IMR-90 (cell line): ENCODE measurements around the gene CITED4. TPM values are rescaled to one million over a fixed set of nuclear protein-coding genes. Genes with fewer than 3 reads are reported as not detected.

ENCODE experiments used
- ATAC-seq: fragments of 200-7000 bp; cut with Tn5 transposase; 2 replicates; pipeline ENCODE4 v1.9.1; 2020; ENCODE audit warnings: low read depth, mild to moderate bottlenecking, moderate library complexity
- BruUV-seq: library from RNA; stranded (reverse); fragments of 400-500 nt; replicated peaks from 2 replicates; lab custom pipeline; 2021; lab: Mats Ljungman, UMichigan
- CTCF ChIA-PET: fragments of 300-600 bp; formaldehyde crosslinking; extraction: SDS; loops from one replicate; lab custom pipeline; 2021; ENCODE audit warnings: antibody characterized with exemption; lab: Yijun Ruan, JAX
- POLR2A ChIA-PET: fragments of 300-600 bp; sonication (Branson Sonifier 250); formaldehyde crosslinking; loops from one replicate; lab custom pipeline; 2022; ENCODE audit warnings: antibody characterized with exemption; ENCODE audit not compliant: unreplicated experiment; lab: Charles Lee
- DNase-seq: peaks from one replicate; pipeline ENCODE4 v3.0.0; 2013
- H2AFZ ChIP-seq: replicated peaks from 2 replicates; pipeline ENCODE3; 2013; ENCODE audit warnings: low read length, mild to moderate bottlenecking; ENCODE audit not compliant: poor library complexity
- H2AK5ac ChIP-seq: 2 replicates; pipeline ENCODE4 v1.6.1; 2013; ENCODE audit warnings: low read depth, low read length, inconsistent platforms
- H2AK9ac ChIP-seq: replicated peaks from 2 replicates; pipeline ENCODE3; 2013; ENCODE audit warnings: mild to moderate bottlenecking, low read depth, low read length, moderate library complexity; ENCODE audit not compliant: poor library complexity
- H2BK120ac ChIP-seq: 2 replicates; pipeline ENCODE4 v1.6.1; 2013; ENCODE audit warnings: low read depth, low read length, inconsistent platforms
- H2BK15ac ChIP-seq: 3 replicates; pipeline ENCODE4 v1.6.1; 2013; ENCODE audit warnings: low read depth, low read length, inconsistent platforms
- H2BK20ac ChIP-seq: 2 replicates; pipeline ENCODE4 v1.6.1; 2013; ENCODE audit warnings: low read depth, mild to moderate bottlenecking, inconsistent platforms, low read length, moderate library complexity
- H2BK5ac ChIP-seq: 2 replicates; pipeline ENCODE4 v1.6.1; 2013; ENCODE audit warnings: mild to moderate bottlenecking, low read depth, low read length, inconsistent platforms; ENCODE audit not compliant: poor library complexity, severe bottlenecking
- H3K14ac ChIP-seq: replicated peaks from 2 replicates; pipeline ENCODE4 v1.6.1; 2013; ENCODE audit warnings: low read depth, low read length, inconsistent platforms
- H3K18ac ChIP-seq: 2 replicates; pipeline ENCODE4 v1.6.1; 2013; ENCODE audit warnings: low read depth, low read length, control low read depth
- H3K23ac ChIP-seq: 2 replicates; pipeline ENCODE4 v1.6.1; 2013; ENCODE audit warnings: low read depth, low read length, inconsistent platforms
- H3K27ac ChIP-seq: 2 replicates; pipeline ENCODE4 v1.5.1; 2013; ENCODE audit warnings: mild to moderate bottlenecking, control low read depth, low read length; ENCODE audit not compliant: insufficient read depth
- H3K27me3 ChIP-seq: 2 replicates; pipeline ENCODE4 v1.6.1; 2013; ENCODE audit warnings: low read length; ENCODE audit not compliant: control insufficient read depth, insufficient read depth
- H3K36me3 ChIP-seq: 2 replicates; pipeline ENCODE4 v1.6.1; 2013; ENCODE audit warnings: low read length, mixed read lengths; ENCODE audit not compliant: control insufficient read depth, insufficient read depth
- H3K4ac ChIP-seq: 2 replicates; pipeline ENCODE4 v1.6.1; 2013; ENCODE audit warnings: low read depth, low read length, inconsistent platforms
- H3K4me1 ChIP-seq: 2 replicates; pipeline ENCODE4 v1.6.1; 2013; ENCODE audit warnings: low read length, mixed read lengths; ENCODE audit not compliant: control insufficient read depth, insufficient read depth
- H3K4me2 ChIP-seq: 2 replicates; pipeline ENCODE4 v1.6.1; 2013; ENCODE audit warnings: low read depth, mild to moderate bottlenecking, control low read depth, low read length, moderate library complexity
- H3K4me3 ChIP-seq: 2 replicates; pipeline ENCODE4 v1.5.1; 2013; ENCODE audit warnings: low read depth, mild to moderate bottlenecking, control low read depth, low read length, moderate library complexity; ENCODE audit not compliant: insufficient read depth
- H3K56ac ChIP-seq: 2 replicates; pipeline ENCODE4 v1.6.1; 2013; ENCODE audit warnings: low read length, inconsistent platforms; ENCODE audit not compliant: insufficient read depth; ENCODE audit errors: extremely low read depth
- H3K79me1 ChIP-seq, 2 experiments: 2 replicates each; pipeline ENCODE4 v1.6.1; 2013; ENCODE audit warnings: low read length in 2 of 2, inconsistent platforms in 1 of 2, low read depth in 1 of 2
- H3K9ac ChIP-seq: 2 replicates; pipeline ENCODE4 v1.6.1; 2013; ENCODE audit warnings: low read depth, low read length, control low read depth
- H3K9me1 ChIP-seq: 2 replicates; pipeline ENCODE4 v1.6.1; 2013; ENCODE audit warnings: low read length, inconsistent platforms; ENCODE audit not compliant: insufficient read depth
- H3K9me3 ChIP-seq: 2 replicates; pipeline ENCODE4 v1.6.1; 2013; ENCODE audit warnings: low read length; ENCODE audit not compliant: control insufficient read depth, insufficient read depth
- H4K20me1 ChIP-seq: 2 replicates; pipeline ENCODE4 v1.6.1; 2013; ENCODE audit warnings: low read length, inconsistent platforms; ENCODE audit not compliant: insufficient read depth
- H4K5ac ChIP-seq: 2 replicates; pipeline ENCODE4 v1.6.1; 2013; ENCODE audit warnings: mild to moderate bottlenecking, low read depth, low read length, control low read depth
- H4K8ac ChIP-seq, 2 experiments: 2 replicates each; pipeline ENCODE4 v1.6.1; 2013; ENCODE audit warnings: low read depth in 2 of 2, low read length in 2 of 2, control low read depth in 1 of 2, inconsistent platforms in 1 of 2
- H4K91ac ChIP-seq: 2 replicates; pipeline ENCODE4 v1.6.1; 2013; ENCODE audit warnings: low read depth, low read length, inconsistent platforms; ENCODE audit not compliant: insufficient read depth
- BHLHE40 ChIP-seq: fragments of 150-350 bp; IDR thresholded peaks from 2 replicates; pipeline ENCODE4 v1.6.1; 2016; ENCODE audit warnings: mild to moderate bottlenecking, low read depth, low read length
- CEBPB ChIP-seq: IDR thresholded peaks from 2 replicates; pipeline ENCODE4 v1.6.1; 2012; ENCODE audit warnings: low read depth, low read length, improper control_type of control experiment
- FOS ChIP-seq: fragments of 150-350 bp; IDR thresholded peaks from 2 replicates; pipeline ENCODE4 v1.6.1; 2016; ENCODE audit warnings: low read depth, low read length
- NFE2L2 ChIP-seq: fragments of 150-350 bp; IDR thresholded peaks from 2 replicates; pipeline ENCODE4 v1.6.1; 2016; ENCODE audit warnings: low read depth, mild to moderate bottlenecking, low read length
- RAD21 ChIP-seq: IDR thresholded peaks from 2 replicates; pipeline ENCODE4 v1.6.1; 2012; ENCODE audit warnings: low read length, improper control_type of control experiment
- RCOR1 ChIP-seq: IDR thresholded peaks from 2 replicates; pipeline ENCODE4 v1.6.1; 2012; ENCODE audit warnings: mild to moderate bottlenecking, low read length, improper control_type of control experiment; ENCODE audit not compliant: insufficient replicate concordance
- RFX5 ChIP-seq: IDR thresholded peaks from 2 replicates; pipeline ENCODE4 v1.8.0; 2012; ENCODE audit warnings: low read depth, mild to moderate bottlenecking, low read length, moderate library complexity
- SMC3 ChIP-seq: fragments of 150-350 bp; IDR thresholded peaks from 2 replicates; pipeline ENCODE4 v1.6.1; 2016; ENCODE audit warnings: low read depth, mild to moderate bottlenecking, antibody characterized with exemption, low read length, moderate library complexity
- WGBS, 2 experiments: methylation state at CpG; one replicate each; pipeline versions ENCODE4 v1.1.5 to v1.1.7; 2013; ENCODE audit warnings: missing lambda C conversion rate in 2 of 2; ENCODE audit not compliant: insufficient read length in 1 of 2; ENCODE audit errors: extremely low coverage in 2 of 2; 5-methylcytosine and 5-hydroxymethylcytosine counted together
- dilution Hi-C: fragments of 300-500 bp; cut with HindIII; formaldehyde crosslinking; loops from one replicate; pipeline ENCODE4 v1.14.3; 2018; ENCODE audit warnings: low sequenced_read_pairs; ENCODE audit not compliant: unreplicated experiment
- in situ Hi-C: fragments of 300-500 bp; cut with MboI; formaldehyde crosslinking; loops from 3 replicates; pipeline ENCODE4 v1.14.3; 2019; ENCODE audit warnings: low sequenced_read_pairs, inconsistent platforms, mixed read lengths
- intact Hi-C: fragments of 100-400 bp; cut with micrococcal nuclease; formaldehyde crosslinking; loops from 2 replicates; pipeline ENCODE4 v1.10.0; 2022
- polyA plus RNA-seq, 3 experiments: library from polyadenylated mRNA; depleted of rRNA; stranded (reverse); fragments of >200 nt; gene quantifications; 2 replicates each; pipeline ENCODE4 v1.2.3, GENCODE V29; 2012; ENCODE audit warnings: low replicate concordance in 1 of 3
- total RNA-seq: library from RNA; depleted of rRNA; stranded (reverse); fragments of >200 nt; gene quantifications from 2 replicates; pipeline ENCODE4 v1.2.3, GENCODE V29; 2012
- TF ChIP-seq, protein P1 (sequence below): fragments of 150-350 bp; IDR thresholded peaks from 2 replicates; pipeline ENCODE4 v1.6.1; 2016; ENCODE audit warnings: low read depth, mild to moderate bottlenecking, low read length, moderate library complexity, borderline replicate concordance
- TF ChIP-seq, protein P2 (sequence below): conservative IDR thresholded peaks from 2 replicates; pipeline ENCODE4 v1.5.1; 2012; ENCODE audit warnings: mild to moderate bottlenecking, low read depth, low read length, improper control_type of control experiment

The CITED4 gene
- total and polyA plus RNA-seq, 2 of the 4 experiments (the other 2 are of a cell fraction): under 0.01 to 1.6 TPM

- no peak overlapping the region for H3K4ac ChIP-seq
- H3K27me3 ChIP-seq: peaks cover 5% of the 10 kb centered on the region
- H2BK5ac ChIP-seq: no peak overlapping the region
- H2AK9ac ChIP-seq: no peak overlapping the region
- no peak overlapping the region for H3K14ac ChIP-seq
- H3K9ac ChIP-seq: no peak overlapping the region
- ChIA-PET POLR2A (interaction anchor here (0.6 kb wide), 1 partner anchor 32 kb away, joined by 4 read pairs; no protein-coding TSS in a partner anchor), CTCF (no interaction called here)
- H2BK120ac ChIP-seq: no peak overlapping the region
- no peaks in the 10 kb centered on the region for H3K4me1 ChIP-seq
- dilution Hi-C loops: no loop called here
- TF ChIP-seq, protein P1, sequence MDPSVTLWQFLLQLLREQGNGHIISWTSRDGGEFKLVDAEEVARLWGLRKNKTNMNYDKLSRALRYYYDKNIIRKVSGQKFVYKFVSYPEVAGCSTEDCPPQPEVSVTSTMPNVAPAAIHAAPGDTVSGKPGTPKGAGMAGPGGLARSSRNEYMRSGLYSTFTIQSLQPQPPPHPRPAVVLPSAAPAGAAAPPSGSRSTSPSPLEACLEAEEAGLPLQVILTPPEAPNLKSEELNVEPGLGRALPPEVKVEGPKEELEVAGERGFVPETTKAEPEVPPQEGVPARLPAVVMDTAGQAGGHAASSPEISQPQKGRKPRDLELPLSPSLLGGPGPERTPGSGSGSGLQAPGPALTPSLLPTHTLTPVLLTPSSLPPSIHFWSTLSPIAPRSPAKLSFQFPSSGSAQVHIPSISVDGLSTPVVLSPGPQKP: no peak
- TF ChIP-seq NFE2L2: no peak
- TF ChIP-seq CEBPB: no peak
- TF ChIP-seq RFX5: no peak
- no peak for TF ChIP-seq RAD21
- TF ChIP-seq, protein P2, sequence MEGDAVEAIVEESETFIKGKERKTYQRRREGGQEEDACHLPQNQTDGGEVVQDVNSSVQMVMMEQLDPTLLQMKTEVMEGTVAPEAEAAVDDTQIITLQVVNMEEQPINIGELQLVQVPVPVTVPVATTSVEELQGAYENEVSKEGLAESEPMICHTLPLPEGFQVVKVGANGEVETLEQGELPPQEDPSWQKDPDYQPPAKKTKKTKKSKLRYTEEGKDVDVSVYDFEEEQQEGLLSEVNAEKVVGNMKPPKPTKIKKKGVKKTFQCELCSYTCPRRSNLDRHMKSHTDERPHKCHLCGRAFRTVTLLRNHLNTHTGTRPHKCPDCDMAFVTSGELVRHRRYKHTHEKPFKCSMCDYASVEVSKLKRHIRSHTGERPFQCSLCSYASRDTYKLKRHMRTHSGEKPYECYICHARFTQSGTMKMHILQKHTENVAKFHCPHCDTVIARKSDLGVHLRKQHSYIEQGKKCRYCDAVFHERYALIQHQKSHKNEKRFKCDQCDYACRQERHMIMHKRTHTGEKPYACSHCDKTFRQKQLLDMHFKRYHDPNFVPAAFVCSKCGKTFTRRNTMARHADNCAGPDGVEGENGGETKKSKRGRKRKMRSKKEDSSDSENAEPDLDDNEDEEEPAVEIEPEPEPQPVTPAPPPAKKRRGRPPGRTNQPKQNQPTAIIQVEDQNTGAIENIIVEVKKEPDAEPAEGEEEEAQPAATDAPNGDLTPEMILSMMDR: no peak
- TF ChIP-seq RCOR1: no peak
- no peak for TF ChIP-seq BHLHE40
- no peak for TF ChIP-seq FOS
- no peak for TF ChIP-seq SMC3
- H3K56ac ChIP-seq: no peak overlapping the region
- DNase-seq (no peak), ATAC-seq (no peak)
- H4K5ac ChIP-seq: no peak overlapping the region
- in situ Hi-C loops: no loop called here
- H3K9me1 ChIP-seq: no peaks in the 10 kb centered on the region; the same call in 1 of the 2 replicates
- H3K23ac ChIP-seq: no peak overlapping the region
- H3K79me1 ChIP-seq: no peaks in the 10 kb centered on the region
- H4K8ac ChIP-seq: no peak overlapping the region
- no peak overlapping the region for H2BK20ac ChIP-seq
- intact Hi-C loops: no loop called here
- H2BK15ac ChIP-seq: no peak overlapping the region
- H3K9me3 ChIP-seq: no peaks in the 10 kb centered on the region
- H2AFZ ChIP-seq: no peak overlapping the region
- H3K27ac ChIP-seq: no peak overlapping the region
- WGBS, 2 experiments: 90% methylated on average over 11 of the region's 22 CpGs; no CpG with 5 or more reads in 1 of the 2 experiments
- no peak overlapping the region for H3K4me3 ChIP-seq
- no TSS peak for BruUV-seq
- no peak overlapping the region for H2AK5ac ChIP-seq
- H3K18ac ChIP-seq: no peak overlapping the region
- no peaks in the 10 kb centered on the region for H4K20me1 ChIP-seq
- no peaks in the 10 kb centered on the region for H3K36me3 ChIP-seq
- no peak overlapping the region for H4K91ac ChIP-seq
- H3K4me2 ChIP-seq: no peak overlapping the region
Measured at GRCh38 chr1:40831001-40831732, 31.0 kb downstream of the CITED4 start.
